HEK293 (cell line): ENCODE measurements around the gene UGT1A3.

Experiments used
- CTCF ChIA-PET: fragments of 350-600 bp; formaldehyde crosslinking; extraction: SDS; loops from one replicate; lab custom pipeline; 2021; ENCODE audit warnings: antibody characterized with exemption; lab: Yijun Ruan, JAX
- POLR2A ChIA-PET: fragments of 300-600 bp; formaldehyde crosslinking; extraction: SDS; loops from one replicate; lab custom pipeline; 2020; ENCODE audit warnings: antibody characterized with exemption, inconsistent platforms; lab: Yijun Ruan, JAX
- H3K27ac ChIP-seq: fragments of 200-500 bp; sonication (Bioruptor generic); 2 replicates; pipeline ENCODE4 v1.5.1; 2014; ENCODE audit warnings: low read depth, low read length, control low read depth, inconsistent platforms; ENCODE audit errors: extremely low read depth
- H3K36me3 ChIP-seq, 2 experiments: fragments of 200-500 bp in 1 of 2; sonication (Bioruptor generic) in 1 of 2; 1 replicate in 1 of 2; 2 replicates in 1 of 2; pipeline ENCODE4 v1.5.1; 2014 to 2017; ENCODE audit warnings: inconsistent platforms in 2 of 2, low read length in 2 of 2; ENCODE audit not compliant: control insufficient read depth in 2 of 2, insufficient read depth in 1 of 2
- H3K4me1 ChIP-seq: fragments of 200-500 bp; sonication (Bioruptor generic); 2 replicates; pipeline ENCODE4 v1.5.1; 2014; ENCODE audit warnings: mild to moderate bottlenecking, low read length, inconsistent platforms; ENCODE audit not compliant: control insufficient read depth, insufficient read depth
- H3K4me3 ChIP-seq: 2 replicates; pipeline ENCODE4 v1.5.1; 2011; ENCODE audit warnings: low read depth, mild to moderate bottlenecking, control low read depth, low read length, moderate library complexity
- H3K9me3 ChIP-seq: fragments of 200-500 bp; sonication (Bioruptor generic); 2 replicates; pipeline ENCODE4 v1.5.1; 2014; ENCODE audit warnings: low read depth, low read length, inconsistent platforms; ENCODE audit not compliant: control insufficient read depth, insufficient read depth
- AEBP2 ChIP-seq: fragments of 450-650 bp; formaldehyde crosslinking; IDR thresholded peaks from 2 replicates; pipeline ENCODE4 v1.5.1; 2016; ENCODE audit warnings: missing biosample characterization, missing genetic modification characterization, borderline replicate concordance
- GLIS1 ChIP-seq: fragments of 450-650 bp; formaldehyde crosslinking; IDR thresholded peaks from 2 replicates; pipeline ENCODE4 v1.5.1; 2016; ENCODE audit warnings: missing biosample characterization, missing genetic modification characterization
- HOXC10 ChIP-seq: sonication (generic); formaldehyde crosslinking; IDR thresholded peaks from 2 replicates; pipeline ENCODE4 v1.8.1; 2023; ENCODE audit warnings: mild to moderate bottlenecking, missing genetic modification reagents
- KLF7 ChIP-seq: fragments of 450-650 bp; formaldehyde crosslinking; IDR thresholded peaks from 2 replicates; pipeline ENCODE4 v1.5.1; 2016; ENCODE audit warnings: missing biosample characterization, missing genetic modification characterization, borderline replicate concordance
- MEIS1 ChIP-seq: sonication (generic); formaldehyde crosslinking; IDR thresholded peaks from 2 replicates; pipeline ENCODE4 v1.8.1; 2022; ENCODE audit warnings: missing genetic modification reagents, mild to moderate bottlenecking, borderline replicate concordance
- PRDM6 ChIP-seq: fragments of 450-650 bp; formaldehyde crosslinking; IDR thresholded peaks from 2 replicates; pipeline ENCODE4 v1.5.1; 2017; ENCODE audit warnings: missing biosample characterization, missing genetic modification characterization
- SP2 ChIP-seq: fragments of 450-650 bp; formaldehyde crosslinking; IDR thresholded peaks from 2 replicates; pipeline ENCODE4 v1.5.1; 2016; ENCODE audit warnings: missing biosample characterization, missing genetic modification characterization
- YY2 ChIP-seq: fragments of 450-650 bp; formaldehyde crosslinking; IDR thresholded peaks from 2 replicates; pipeline ENCODE4 v1.5.1; 2016; ENCODE audit warnings: missing biosample characterization, missing genetic modification characterization
- ZFP37 ChIP-seq: fragments of 450-650 bp; formaldehyde crosslinking; IDR thresholded peaks from 2 replicates; pipeline ENCODE4 v1.5.1; 2016; ENCODE audit warnings: missing biosample characterization, missing genetic modification characterization
- ZNF10 ChIP-seq: fragments of 450-650 bp; formaldehyde crosslinking; IDR thresholded peaks from 2 replicates; pipeline ENCODE4 v1.5.1; 2017; ENCODE audit warnings: missing biosample characterization, missing genetic modification characterization
- ZNF114 ChIP-seq: fragments of 450-650 bp; formaldehyde crosslinking; IDR thresholded peaks from 2 replicates; pipeline ENCODE4 v1.5.0; 2017; ENCODE audit warnings: missing biosample characterization, missing genetic modification characterization
- ZNF214 ChIP-seq: fragments of 450-650 bp; formaldehyde crosslinking; IDR thresholded peaks from 2 replicates; pipeline ENCODE4 v1.5.1; 2017; ENCODE audit warnings: missing biosample characterization, mild to moderate bottlenecking, missing genetic modification characterization, borderline replicate concordance
- ZNF24 ChIP-seq: fragments of 450-650 bp; formaldehyde crosslinking; IDR thresholded peaks from 2 replicates; pipeline ENCODE4 v1.5.1; 2016; ENCODE audit warnings: missing biosample characterization, missing genetic modification characterization
- ZNF362 ChIP-seq: fragments of 450-650 bp; formaldehyde crosslinking; IDR thresholded peaks from 2 replicates; pipeline ENCODE4 v1.5.1; 2016; ENCODE audit warnings: missing biosample characterization, missing genetic modification characterization
- ZNF394 ChIP-seq: fragments of 450-650 bp; formaldehyde crosslinking; IDR thresholded peaks from 2 replicates; pipeline ENCODE4 v1.5.1; 2016; ENCODE audit warnings: missing biosample characterization, missing genetic modification characterization, mild to moderate bottlenecking, moderate library complexity, borderline replicate concordance
- ZNF585B ChIP-seq: fragments of 450-650 bp; formaldehyde crosslinking; IDR thresholded peaks from 2 replicates; pipeline ENCODE4 v1.5.1; 2016; ENCODE audit warnings: missing biosample characterization, missing genetic modification characterization
- ZNF785 ChIP-seq: fragments of 450-650 bp; formaldehyde crosslinking; IDR thresholded peaks from 2 replicates; pipeline ENCODE4 v1.5.1; 2016; ENCODE audit warnings: missing biosample characterization, missing genetic modification characterization
- TF ChIP-seq, protein P1 (sequence below): fragments of 450-650 bp; formaldehyde crosslinking; IDR thresholded peaks from 2 replicates; pipeline ENCODE4 v1.5.1; 2016; ENCODE audit warnings: missing biosample characterization, missing genetic modification characterization
- TF ChIP-seq, protein P2 (sequence below): fragments of 450-650 bp; formaldehyde crosslinking; IDR thresholded peaks from 2 replicates; pipeline ENCODE4 v1.5.1; 2016; ENCODE audit warnings: missing biosample characterization, missing genetic modification characterization

Gene UGT1A3

DNA sequence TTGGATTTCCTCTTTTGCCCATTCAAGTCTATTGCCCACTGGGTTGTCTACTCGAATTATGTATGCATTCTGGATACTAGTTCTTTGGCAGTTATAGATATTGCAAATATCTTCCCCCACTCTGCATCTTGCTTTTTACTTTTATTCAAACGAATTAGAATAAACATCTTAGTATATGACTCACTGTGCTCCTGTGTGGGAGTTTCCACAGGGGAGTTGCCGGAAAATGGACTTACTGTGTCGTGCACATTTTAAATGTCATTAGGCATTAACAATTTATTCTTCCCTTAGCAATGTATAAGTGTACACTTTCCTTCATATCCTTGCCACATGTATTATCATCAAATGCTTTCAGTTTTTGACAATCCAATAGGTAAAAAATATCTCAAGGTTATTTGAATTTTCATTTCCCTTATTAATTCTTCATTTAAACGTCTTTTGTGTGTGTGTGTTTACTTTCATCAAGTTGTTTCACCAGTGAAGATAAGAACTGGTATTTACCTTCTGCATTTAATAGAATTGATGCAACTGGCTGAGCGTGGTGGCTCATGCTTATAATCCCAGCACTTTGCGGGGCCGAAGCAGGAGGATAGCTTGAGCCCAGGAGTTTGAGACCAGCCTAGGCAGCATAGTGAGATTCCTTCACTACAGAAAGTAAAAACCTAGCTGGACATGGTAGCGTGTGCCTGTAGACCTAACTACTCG is 20.8 kb upstream of the UGT1A3 start (continued):
- TF ChIP-seq ZNF214 (tag by site-specific recombination) (no peak), ZNF114 (tag by site-specific recombination) (no peak), ZNF585B (tag by site-specific recombination) (no peak), ZNF362 (tag by site-specific recombination) (no peak), AEBP2 (no peak)
- TF ChIP-seq, protein P1, sequence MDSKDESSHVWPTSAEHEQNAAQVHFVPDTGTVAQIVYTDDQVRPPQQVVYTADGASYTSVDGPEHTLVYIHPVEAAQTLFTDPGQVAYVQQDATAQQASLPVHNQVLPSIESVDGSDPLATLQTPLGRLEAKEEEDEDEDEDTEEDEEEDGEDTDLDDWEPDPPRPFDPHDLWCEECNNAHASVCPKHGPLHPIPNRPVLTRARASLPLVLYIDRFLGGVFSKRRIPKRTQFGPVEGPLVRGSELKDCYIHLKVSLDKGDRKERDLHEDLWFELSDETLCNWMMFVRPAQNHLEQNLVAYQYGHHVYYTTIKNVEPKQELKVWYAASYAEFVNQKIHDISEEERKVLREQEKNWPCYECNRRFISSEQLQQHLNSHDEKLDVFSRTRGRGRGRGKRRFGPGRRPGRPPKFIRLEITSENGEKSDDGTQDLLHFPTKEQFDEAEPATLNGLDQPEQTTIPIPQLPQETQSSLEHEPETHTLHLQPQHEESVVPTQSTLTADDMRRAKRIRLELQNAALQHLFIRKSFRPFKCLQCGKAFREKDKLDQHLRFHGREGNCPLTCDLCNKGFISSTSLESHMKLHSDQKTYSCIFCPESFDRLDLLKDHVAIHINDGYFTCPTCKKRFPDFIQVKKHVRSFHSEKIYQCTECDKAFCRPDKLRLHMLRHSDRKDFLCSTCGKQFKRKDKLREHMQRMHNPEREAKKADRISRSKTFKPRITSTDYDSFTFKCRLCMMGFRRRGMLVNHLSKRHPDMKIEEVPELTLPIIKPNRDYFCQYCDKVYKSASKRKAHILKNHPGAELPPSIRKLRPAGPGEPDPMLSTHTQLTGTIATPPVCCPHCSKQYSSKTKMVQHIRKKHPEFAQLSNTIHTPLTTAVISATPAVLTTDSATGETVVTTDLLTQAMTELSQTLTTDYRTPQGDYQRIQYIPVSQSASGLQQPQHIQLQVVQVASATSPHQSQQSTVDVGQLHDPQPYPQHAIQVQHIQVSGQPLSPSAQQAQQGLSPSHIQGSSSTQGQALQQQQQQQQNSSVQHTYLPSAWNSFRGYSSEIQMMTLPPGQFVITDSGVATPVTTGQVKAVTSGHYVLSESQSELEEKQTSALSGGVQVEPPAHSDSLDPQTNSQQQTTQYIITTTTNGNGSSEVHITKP (tag by site-specific recombination): no peak

- Histone ChIP-seq H3K27ac (no peak overlapping the region), H3K9me3 (no peaks in the 10 kb centered on the region), H3K4me3 (no peak overlapping the region), H3K36me3 (no peaks in the 10 kb centered on the region), H3K4me1 (no peaks in the 10 kb centered on the region)
- POLR2A ChIA-PET: no interaction called here
- TF ChIP-seq ZNF785 (tag by site-specific recombination) (no peak), MEIS1 (CRISPR knock-in tag) (no peak), HOXC10 (no peak), ZNF24 (tag by site-specific recombination) (no peak), SP2 (no peak), YY2 (no peak), PRDM6 (tag by site-specific recombination) (no peak), ZFP37 (tag by site-specific recombination) (no peak), ZNF10 (no peak), GLIS1 (tag by site-specific recombination) (no peak), KLF7 (tag by site-specific recombination) (no peak), ZNF394 (tag by site-specific recombination) (no peak)
- TF ChIP-seq, protein P1 (tag by site-specific recombination): no peak
- TF ChIP-seq, protein P2, sequence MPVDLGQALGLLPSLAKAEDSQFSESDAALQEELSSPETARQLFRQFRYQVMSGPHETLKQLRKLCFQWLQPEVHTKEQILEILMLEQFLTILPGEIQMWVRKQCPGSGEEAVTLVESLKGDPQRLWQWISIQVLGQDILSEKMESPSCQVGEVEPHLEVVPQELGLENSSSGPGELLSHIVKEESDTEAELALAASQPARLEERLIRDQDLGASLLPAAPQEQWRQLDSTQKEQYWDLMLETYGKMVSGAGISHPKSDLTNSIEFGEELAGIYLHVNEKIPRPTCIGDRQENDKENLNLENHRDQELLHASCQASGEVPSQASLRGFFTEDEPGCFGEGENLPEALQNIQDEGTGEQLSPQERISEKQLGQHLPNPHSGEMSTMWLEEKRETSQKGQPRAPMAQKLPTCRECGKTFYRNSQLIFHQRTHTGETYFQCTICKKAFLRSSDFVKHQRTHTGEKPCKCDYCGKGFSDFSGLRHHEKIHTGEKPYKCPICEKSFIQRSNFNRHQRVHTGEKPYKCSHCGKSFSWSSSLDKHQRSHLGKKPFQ (tag by site-specific recombination): no peak
- CTCF ChIA-PET: interaction anchor here (1.0 kb wide), 1 partner anchor 156 kb away, joined by 3 read pairs; no protein-coding TSS in a partner anchor
Observed at GRCh38 chr2:233708942-233709341, 19.9 kb upstream of the UGT1A3 start.
